Activated T-helper 9 cell treated with anti-CD3 and anti-CD28 coated beads, Interleukin-2, amount 50 U/mL, for 16 hours (primary cell): ENCODE measurements around the gene C16orf46.
A peak's percentile ranks its signal among the peaks of the same experiment; 100 is the strongest.

Experiments
- DNase-seq: peaks from one replicate; pipeline ENCODE4 v3.0.0-alpha.2; 2020; ENCODE audit warnings: low read depth

The C16orf46 gene

DNA sequence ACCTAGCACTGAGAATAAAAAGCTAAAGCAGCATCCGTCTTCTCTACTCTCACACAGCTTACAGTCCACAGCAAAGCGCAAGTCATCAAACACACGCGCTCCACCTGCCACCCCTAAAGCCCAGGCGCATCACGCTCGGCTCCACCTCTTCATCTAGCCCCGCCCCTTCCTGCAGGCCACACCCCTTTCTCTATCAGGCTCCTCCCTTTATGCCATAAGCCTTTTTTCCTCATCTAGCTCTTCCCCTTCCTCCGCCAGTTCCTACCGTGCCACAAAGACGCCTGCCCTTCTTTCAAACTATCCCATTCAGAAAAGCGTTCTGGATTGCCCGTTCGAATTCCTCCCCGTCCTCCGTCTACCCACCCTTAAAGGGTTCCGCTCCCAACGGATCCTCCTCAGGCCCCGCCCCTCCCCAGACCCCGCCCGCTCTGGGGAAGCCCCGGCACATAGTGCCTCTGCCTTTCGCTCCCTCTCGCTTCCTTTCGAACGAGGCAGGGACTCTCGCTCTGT, 417 bp downstream of the C16orf46 start:
- DNase-seq, result peak; percentile 83

DNA sequence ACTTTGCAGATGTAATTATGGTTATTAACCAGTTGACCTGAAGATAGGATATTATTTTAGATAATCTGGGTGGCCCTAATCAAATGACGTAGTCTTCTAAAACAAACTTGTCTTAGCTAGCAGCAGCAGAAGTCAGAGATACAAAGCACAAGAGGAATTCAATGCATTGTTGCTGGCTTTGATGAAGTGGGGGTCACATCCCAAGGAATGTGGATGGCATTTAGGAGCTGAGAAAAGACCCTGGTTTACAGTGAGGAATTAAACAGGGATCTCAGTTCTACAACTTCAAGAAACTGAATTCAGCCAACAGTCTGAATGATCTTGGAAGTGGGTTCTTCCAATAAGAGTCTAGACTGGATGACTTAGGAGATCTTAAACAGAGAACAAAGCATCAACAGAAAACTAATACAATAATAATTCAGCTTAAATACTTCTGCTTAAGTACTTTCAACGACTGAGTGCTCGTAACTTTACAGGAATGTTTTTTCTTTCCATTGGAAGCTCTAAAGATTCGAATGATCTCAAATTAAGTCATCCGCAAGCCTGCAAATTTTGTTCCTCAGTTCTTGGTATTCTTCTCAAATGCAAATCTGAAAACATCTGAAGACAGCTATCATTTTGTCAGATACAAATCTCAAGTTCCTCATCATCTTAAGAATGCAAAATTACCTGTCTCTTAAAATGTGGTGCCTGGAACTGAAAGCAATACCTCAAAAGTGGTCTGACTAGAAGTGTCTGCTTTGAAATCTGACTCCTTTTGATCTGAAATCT, 3.3 kb downstream of the C16orf46 start:
- DNase-seq, result no peak

DNA sequence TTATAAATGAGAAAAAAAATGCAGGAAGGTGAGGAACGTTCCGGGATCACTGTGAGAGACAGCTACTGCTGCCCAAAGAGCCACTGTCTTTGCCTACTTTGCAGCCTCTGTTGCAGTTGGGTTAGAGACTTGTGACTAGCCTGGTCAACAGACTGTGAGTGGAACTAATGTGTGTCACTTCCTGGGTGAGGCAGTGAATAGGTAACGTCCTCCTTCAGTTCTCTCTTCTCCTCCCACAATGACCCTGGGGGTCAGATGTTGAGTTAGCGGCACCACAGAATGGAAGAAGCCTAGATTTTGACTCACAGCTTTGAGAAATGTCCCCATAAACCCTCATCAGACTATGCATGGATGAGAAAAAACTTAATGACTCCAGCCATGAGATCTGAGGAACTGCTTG, 5.2 kb downstream of the C16orf46 start:
- no peak for DNase-seq

DNA sequence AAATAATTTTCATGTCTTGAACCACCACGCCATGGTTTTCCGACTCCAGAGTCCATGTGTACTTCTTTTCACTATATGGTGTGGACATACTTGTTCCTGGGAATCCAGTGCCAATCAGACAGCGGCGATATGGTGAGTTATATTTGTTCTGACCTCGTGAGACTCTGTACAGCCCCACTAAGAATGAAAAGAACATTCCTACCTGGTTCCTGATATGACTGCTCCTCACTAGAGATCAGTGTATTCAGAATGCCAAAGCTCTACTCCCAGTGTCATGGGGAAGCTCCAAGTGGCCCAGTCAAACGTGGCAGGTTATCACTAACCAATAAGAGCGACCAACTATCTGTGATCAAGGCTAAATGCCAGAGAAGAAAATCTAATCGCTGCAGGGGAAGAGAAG, 6.1 kb downstream of the C16orf46 start:
- DNase-seq, result no peak

DNA sequence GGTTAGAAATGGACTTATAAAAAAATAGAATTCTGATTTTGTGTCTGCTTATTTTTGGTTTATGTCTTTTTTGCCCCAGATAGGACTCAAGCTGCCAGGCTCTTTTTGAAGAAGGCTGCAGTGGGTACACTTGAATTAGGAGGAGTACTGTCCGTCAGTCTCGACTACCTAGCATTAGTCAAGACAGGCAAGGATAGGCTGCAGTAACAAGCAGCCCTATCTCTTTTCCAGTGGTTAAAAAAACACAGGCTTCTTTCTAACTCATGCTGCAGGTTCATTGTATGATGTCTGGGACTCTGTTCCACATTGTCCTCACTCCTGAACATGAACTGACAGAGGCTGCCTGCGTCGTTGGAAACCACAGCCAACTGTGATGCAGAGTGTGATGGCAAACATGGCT, 8.0 kb downstream of the C16orf46 start:
- DNase-seq, result no peak

DNA sequence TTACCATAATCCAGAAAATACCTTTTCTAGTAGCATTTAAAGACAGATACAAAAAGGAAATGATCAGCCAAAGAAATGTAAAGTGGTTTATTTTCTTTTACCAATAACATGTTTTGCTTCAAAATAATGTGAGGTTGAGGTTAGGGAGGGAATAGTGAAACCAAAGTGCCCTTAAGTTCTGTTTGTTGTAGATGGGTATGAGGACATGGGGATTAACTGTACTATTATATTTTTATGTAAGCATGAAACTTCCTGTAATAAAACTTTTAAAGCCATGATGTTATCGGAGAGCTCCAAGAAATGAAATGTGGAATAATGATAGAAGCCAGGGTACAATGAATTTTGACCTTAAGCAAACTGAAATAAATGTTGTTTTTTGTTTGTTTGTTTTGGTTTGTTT, 9.9 kb downstream of the C16orf46 start:
- no peak for DNase-seq

DNA sequence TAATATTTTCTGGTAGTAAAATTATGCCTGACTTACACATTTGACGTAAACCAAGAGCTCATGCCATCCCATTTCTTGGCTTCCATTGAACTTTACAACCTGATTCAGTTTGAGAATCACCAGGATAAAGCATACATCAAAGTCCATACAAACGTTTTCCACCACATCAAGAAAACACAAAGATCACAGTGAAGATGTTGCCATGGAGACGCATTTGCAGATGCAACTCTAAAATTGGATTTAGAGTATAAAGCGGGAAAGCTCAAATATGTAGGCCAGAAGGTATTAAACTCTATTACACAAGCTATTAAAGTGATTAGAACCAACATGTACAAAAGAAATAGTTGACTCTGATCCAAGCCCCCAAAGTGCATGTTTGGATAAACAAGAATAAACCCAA, 10.4 kb downstream of the C16orf46 start:
- DNase-seq, result no peak

DNA sequence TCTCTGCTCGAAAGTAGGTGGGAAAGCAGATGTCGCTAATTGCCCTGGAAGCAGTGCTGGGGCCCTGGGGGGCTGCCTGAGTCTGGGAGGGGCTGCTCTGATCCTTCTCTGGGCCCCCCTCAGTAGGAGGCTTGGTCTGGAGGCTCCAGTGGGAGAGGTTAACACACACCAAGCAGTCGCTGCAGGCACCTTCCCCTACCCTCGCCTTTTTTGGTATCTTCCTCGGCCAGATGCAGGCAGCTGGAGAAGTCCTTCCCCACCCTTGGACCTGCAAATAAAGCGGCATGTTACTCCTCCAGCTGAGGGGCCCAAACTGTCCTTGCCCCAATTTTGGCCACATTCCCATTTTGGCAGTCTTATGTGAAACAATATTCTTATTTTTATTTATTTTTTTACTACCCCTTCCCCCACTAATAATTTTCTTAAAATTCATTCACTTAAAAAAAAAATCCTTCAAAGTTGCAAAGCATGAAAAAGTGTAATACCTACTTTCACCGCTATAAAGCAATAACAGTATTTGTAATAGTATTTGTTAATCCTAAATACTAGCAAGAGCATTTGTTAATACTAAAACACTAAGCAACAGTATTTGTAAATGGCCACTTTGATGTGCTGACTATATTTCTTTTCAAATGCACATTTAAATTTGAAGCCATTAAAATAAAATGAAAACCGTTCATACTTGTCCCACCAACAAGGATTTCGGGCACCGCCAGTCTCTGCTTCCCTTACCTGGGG, 15.0 kb downstream of the C16orf46 start:
- DNase-seq, result no peak

DNA sequence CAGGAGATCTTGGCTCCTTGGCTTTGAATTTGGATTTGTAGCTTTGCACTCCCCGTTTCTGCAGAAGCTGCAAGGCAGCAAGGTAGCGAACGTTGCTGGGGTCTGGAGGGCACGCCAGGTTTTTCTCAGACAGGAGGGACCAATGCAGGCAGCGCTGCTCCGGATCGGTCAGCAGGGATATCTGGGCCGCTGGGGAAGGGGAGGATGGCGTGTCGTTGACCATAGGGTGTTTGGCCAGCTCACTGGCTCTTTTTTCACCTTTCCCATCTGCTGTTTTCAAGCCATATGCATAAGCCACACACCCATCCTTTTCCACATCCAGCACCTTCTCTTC, 15.8 kb downstream of the C16orf46 start:
- no peak for DNase-seq

DNA sequence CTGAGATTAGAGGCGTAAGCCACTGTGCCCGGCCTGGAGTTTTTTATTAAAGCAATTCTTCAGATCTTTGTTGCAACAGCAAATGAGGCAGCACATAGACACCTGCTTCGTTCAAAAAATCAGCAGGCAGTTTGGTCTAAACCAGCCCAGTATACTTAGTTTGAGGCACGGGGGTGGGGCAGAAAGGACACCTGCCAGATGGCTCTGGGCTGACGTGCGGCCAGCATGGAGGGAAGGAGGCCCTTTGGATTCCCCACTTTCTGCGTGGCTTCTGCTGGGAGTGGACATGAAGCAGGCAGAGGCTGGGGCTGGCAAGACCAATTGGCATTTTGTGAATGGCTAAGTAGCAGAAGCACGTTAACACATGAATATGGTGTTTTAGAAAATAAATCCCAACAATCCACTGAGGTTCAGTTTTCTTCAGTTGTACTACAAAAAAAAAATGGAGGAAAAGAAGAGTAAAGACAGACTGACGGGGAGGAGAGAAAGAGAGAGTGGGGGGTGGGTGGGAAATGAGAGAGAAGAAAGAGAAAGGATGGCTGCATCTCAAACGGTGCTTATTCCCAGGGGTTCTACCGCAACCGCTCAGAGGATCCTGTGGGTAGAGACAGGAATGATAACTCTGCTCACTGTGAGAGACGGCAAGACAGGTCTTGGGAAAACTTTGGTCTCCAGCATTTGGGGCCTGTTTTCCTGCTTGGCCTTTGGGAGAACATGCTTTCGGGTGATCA, 16.3 kb downstream of the C16orf46 start:
- DNase-seq, result no peak

DNA sequence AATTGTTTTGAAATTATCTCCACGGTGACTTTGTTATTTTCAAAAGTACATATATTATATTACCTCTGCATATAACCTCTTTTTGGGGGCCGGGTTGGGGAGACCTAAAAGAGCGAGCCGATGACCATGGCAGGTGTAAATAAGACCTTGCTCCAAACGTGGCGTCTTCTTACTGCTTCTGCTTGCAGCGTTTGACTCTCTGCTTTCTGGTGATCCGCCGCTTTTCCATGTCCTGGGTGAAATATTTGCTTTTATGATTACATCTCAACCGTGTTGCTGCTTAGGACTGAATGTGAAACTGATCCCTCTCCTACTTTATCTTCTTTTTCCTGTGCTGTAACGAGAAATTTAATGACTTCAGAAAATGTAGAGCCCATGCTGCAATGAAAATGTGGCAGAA, 23.3 kb downstream of the C16orf46 start:
- DNase-seq, result no peak

DNA sequence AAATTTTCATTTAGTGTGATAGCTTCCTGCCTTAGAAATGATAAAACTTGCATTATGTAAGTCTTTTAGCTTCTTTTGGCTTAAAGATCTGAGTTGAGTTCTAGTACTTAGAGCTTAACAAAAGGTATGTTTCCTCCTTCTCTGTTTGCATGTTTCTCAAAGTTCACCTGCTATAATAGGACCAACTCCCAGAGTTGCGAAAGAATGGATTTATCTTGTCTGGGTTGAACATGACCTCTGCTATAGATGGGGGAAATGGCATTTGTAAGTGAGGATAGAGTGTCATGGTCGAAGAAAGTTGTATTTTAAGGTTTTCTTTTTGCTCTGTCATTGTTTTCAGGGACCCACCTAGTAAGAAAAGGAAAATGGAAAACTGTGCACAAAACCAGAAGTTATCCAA, 34.2 kb downstream of the C16orf46 start:
- DNase-seq, result no peak

DNA sequence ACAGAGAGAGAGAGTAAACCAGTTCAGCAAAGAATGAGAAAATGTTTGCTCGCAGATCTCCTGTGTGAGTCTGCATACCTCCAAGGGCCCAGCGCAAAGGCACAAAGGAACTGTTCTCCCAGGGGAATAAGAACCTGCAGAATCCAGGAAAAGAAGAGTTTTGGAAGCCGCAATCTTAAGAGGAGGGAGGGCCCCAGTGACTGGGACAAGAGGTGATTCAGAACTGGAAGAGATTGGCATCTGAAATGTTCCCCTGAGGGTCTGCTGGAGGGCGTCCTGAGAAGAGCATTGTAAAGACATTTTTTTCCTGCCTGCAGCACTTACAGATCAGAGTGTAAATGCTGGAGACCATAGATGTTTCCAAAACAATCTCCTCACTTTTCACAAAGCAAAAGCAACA, 35.3 kb downstream of the C16orf46 start:
- no peak for DNase-seq

DNA sequence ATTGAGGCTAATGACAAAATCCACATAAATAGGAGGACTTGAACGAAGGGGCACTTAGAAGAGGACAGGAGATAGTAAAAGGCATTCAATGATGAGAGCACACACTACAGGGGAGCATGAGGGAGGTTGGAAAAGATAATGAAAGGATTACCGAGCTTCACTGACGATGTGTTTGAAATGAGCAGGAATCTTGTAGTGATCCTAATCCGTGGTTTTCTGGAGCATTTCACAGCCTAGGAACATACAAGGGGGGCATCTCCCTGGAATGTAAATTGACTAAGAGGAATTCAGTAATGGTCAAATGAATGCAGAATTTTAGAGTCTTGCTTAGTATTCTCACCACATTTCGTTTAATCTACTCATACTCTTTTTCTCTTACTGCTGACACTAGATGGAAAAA, 36.2 kb downstream of the C16orf46 start:
- DNase-seq, result no peak

DNA sequence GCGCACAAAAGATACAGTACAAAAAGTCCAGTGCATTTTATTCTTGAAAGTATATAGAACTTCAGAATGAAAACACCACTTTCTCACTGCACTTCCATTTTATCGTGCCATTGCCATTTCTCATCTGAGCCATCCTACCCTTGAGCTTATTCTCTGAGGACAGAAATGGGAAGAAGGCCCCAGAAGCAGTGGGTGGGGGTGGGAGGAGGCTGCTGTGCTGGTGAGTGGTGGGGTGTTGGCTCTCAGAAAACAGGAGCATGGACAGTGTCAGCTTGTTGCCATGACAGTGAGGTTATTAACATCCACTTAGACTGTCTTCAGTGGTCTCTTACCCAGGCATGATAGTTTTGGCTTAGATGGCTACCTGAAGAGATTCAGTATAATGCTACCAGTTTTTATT, 36.9 kb downstream of the C16orf46 start:
- DNase-seq, result no peak

DNA sequence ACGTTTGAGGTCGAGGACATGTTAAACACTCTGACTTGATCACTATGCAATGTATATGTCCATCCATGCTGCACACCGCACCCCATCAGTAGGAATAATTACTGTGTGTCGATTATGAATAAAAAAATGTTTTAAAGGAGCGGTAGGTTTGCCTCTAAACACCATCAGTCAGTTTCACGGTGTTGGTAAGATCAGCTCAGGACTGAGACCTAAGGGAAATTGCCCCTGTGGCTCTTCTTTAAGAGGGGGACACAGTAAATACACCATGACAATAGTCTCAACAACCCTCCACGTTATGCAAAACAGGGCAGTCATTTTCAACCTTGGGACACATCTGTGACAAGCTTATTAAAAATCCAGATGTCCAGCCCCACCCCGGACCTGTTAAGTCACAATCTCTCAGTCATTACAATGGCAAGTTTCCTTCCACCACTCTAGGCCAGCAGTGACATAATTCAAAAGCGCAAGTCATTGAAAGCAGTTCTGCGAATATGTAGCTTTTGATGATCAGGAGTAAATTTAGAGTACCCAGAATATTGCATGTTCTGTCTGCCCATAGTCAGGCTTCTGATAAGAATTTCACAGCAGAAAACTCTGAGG, 40.2 kb downstream of the C16orf46 start:
- no peak for DNase-seq

DNA sequence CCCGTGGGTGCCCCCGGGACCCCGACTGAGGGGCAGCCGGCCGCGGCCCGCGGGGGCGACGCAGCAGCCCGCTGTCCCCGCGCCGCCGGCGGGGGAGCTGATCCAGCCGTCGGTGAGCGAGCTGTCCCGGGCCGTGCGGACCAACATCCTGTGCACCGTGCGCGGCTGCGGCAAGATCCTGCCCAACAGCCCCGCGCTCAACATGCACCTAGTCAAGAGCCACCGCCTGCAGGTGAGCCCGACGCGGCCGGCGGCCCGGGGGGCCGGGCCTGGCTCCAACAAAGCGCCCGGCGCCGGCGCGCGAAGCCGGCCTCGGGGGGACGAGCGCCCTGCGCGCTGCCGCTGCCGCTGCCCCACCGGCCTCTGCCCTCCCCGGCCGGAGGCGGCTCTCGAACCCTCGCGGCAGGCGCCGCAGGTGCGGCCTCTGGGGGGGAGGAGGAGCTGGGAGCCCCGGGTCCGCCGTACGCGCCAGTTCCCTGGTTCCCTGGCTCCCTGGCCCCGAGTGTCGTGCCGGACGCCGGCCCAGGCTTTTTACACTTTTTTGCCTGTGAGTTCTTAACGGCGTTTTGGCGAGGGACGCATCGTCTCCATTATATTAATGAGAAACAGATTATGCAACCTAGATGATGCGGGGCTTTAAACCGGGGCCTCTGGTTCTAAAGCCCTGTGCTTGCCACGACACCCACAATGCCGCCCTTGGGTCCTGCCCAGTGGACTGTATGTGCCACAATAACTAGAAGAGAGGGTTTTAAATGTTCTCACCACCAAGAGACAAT, 40.9 kb downstream of the C16orf46 start:
- peak; percentile 13 for DNase-seq

DNA sequence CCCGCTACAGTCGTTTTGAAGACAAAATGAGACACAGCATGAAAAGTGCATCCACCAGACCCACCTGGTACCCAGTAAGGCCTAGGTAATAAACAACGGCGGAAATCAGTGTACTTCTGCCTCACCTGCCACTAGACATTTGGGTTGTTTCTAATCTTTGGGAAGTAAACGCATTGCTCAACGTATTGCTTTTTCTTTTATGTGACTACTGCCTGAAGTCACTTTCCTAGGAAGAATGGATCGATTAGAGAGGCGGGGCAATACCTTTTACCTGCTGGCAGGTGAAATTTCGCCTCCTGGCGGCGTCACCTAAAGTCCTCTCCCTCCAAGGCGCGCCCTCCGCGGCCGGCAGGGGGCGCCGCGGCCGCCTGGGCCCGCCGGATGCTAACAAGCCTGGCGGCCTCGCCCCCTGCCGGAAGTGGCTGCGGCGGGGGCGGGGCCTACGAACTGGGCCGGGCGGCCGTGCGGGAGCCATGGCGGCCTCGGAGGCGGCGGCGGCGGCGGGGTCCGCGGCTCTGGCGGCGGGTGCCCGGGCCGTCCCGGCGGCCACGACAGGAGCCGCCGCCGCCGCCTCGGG, 41.6 kb downstream of the C16orf46 start, which contains the start of gene ATMIN:
Gene ATMIN, plus strand, starts transcription at position 445 of the 577 bp plus-strand sequence. Its CDS starts 29 bp downstream, at position 474.
- peak; percentile 86 for DNase-seq

DNA sequence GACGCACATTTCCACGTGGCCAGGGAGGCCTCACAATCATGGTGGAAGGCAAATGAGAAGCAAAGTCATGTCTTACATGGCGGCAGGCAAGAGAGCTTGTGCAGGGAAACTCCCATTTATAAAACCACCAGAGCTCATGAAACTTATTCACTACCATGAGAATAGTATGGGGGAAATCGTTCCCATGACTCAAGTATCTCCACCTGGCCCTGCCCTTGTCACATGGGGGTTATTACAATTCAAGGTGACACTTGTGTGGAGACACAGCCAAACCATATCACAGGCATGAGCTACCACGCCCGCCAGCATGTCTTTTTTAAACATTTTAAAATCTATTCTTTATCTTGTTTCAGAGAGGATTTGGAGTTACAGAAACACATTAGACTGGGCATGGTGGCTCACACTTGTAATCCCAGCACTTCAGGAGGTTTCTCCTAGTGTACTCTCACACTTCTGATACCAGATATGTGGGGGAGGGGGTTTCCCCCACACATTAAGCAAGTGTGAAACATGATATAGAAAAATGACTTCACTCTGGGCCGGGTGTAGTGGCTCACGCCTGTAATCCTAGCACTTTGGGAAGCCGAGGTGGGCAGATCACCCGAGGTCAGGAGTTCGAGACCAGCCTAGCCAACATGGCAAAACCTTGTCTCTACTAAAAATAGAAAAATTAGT, 47.0 kb downstream of the C16orf46 start:
- no peak for DNase-seq

DNA sequence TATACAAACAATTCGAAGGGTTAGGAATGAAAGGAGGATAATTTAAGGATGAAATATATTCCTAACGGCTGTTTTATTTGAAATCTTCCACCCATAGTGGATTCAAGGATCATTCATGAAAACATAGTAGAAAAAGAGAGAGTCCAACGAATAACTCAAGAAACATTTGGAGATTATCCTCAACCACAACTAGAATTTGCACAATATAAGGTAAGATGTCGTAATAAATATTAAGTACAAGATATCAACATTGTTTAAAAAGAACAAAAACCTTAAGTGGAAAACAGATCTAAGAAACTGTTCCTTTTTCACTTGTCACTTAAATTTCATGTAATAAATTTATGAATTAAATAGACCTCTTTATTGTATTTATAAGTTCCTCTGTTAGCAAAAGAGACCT, 50.6 kb downstream of the C16orf46 start:
- DNase-seq, result no peak

DNA sequence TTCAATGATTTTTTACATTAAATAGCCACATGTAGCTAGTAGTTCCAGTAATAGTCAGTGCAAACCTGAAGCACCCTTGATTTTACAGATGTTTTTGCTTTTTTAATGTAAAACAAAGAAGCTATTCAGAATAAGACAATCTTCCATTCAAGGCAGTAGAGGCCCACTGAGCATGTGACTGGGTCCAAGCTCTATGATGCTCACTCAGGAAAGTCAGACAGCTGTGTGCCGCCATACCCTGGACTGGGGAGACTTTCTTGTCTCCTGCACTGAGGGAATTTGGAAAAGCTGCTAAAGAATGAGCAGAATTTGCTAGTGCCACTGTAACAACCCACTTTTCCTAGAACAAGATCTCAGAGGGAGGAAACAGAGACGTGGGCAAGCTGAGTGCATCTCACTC, 58.5 kb downstream of the C16orf46 start:
- DNase-seq, result no peak
